BE2C (cell line): ENCODE measurements around the gene RNF220.

Experiments
- DNase-seq: peaks from one replicate; pipeline ENCODE4 v3.0.0-alpha.2; 2020
- H3K27me3 ChIP-seq: fragments of 250-450 bp; sonication (Bioruptor Pico); 2 replicates; pipeline ENCODE4 v1.5.1; 2020; ENCODE audit warnings: mild to moderate bottlenecking
- H3K36me3 ChIP-seq: fragments of 250-450 bp; sonication (Bioruptor Pico); 2 replicates; pipeline ENCODE4 v1.5.1; 2020; ENCODE audit warnings: mild to moderate bottlenecking
- H3K4me1 ChIP-seq: fragments of 250-450 bp; sonication (Bioruptor Pico); 2 replicates; pipeline ENCODE4 v1.5.1; 2020
- H3K4me3 ChIP-seq: 2 replicates; pipeline ENCODE4 v1.5.1; 2011; ENCODE audit warnings: low read depth, low read length
- H3K9me3 ChIP-seq: fragments of 250-450 bp; sonication (Bioruptor Pico); 2 replicates; pipeline ENCODE4 v1.5.1; 2020
- CTCF ChIP-seq: IDR thresholded peaks from 2 replicates; pipeline ENCODE4 v1.5.1; 2012; ENCODE audit warnings: mild to moderate bottlenecking, low read depth, low read length

Gene RNF220

GRCh38 chr1:44681905-44682882 is 277.1 kb downstream of the RNF220 start:
- no peak for TF ChIP-seq CTCF
- Histone ChIP-seq H3K9me3 (no peaks in the 10 kb centered on the region), H3K27me3 (no peaks in the 10 kb centered on the region), H3K4me1 (no peaks in the 10 kb centered on the region), H3K36me3 (no peaks in the 10 kb centered on the region), H3K4me3 (no peak overlapping the region)
- no peak for DNase-seq

- no peaks in the 10 kb centered on the region for H3K4me1 ChIP-seq
Observed at GRCh38 chr1:44682883-44683265, 277.8 kb downstream of the RNF220 start.

GRCh38 chr1:44684525-44684924 is 279.5 kb downstream of the RNF220 start:
- Histone ChIP-seq H3K4me1 (no peaks in the 10 kb centered on the region), H3K4me3 (no peak overlapping the region), H3K36me3 (no peaks in the 10 kb centered on the region), H3K9me3 (no peaks in the 10 kb centered on the region), H3K27me3 (no peaks in the 10 kb centered on the region)
- DNase-seq = no peak
- TF ChIP-seq CTCF = no peak

More at GRCh38 chr1:44682883-44683265, 277.8 kb downstream of the RNF220 start:
- Histone ChIP-seq H3K4me3 (no peak overlapping the region), H3K36me3 (no peaks in the 10 kb centered on the region), H3K27me3 (no peaks in the 10 kb centered on the region), H3K9me3 (no peaks in the 10 kb centered on the region)
- no peak for TF ChIP-seq CTCF
- no peak for DNase-seq

- Histone ChIP-seq H3K4me1 (no peaks in the 10 kb centered on the region), H3K27me3 (no peaks in the 10 kb centered on the region), H3K4me3 (no peak overlapping the region), H3K9me3 (no peaks in the 10 kb centered on the region), H3K36me3 (no peaks in the 10 kb centered on the region)
- no peak for DNase-seq
- no peak for TF ChIP-seq CTCF
Observed at GRCh38 chr1:44685218-44685617, 280.2 kb downstream of the RNF220 start.

GRCh38 chr1:44685881-44686280 is 280.8 kb downstream of the RNF220 start:
- no peaks in the 10 kb centered on the region for H3K4me1 ChIP-seq
- no peak for TF ChIP-seq CTCF
- H3K4me3 ChIP-seq = no peak overlapping the region
- no peaks in the 10 kb centered on the region for H3K36me3 ChIP-seq
- no peaks in the 10 kb centered on the region for H3K9me3 ChIP-seq
- no peaks in the 10 kb centered on the region for H3K27me3 ChIP-seq
- DNase-seq = no peak
